NB4 (cell line): ENCODE data around the gene NLRP4.

ENCODE experiments used
- CTCF ChIP-seq: IDR thresholded peaks from one replicate; pipeline ENCODE4 v1.5.1; 2012; ENCODE audit warnings: low read depth, low read length
- POLR2A ChIP-seq: IDR thresholded peaks from 2 replicates; pipeline ENCODE4 v1.6.1; 2011; ENCODE audit warnings: mild to moderate bottlenecking; ENCODE audit not compliant: insufficient read length; ENCODE audit errors: extremely low read depth

- no peak for TF ChIP-seq CTCF
- no peak for TF ChIP-seq POLR2A
These were observed 34.4 kb downstream of the NLRP4 start for GRCh38 chr19:55870736-55871135.
